T-helper 2 cell treated with Interferon-gamma antibody and Interleukin-4, amounts not matched to agents 5 μg/mL and 100 μg/mL, for 36 hours (primary cell): ENCODE results near the gene SLC44A3.
A peak's percentile ranks its signal among the peaks of the same experiment; 100 is the strongest.

Experiments
- DNase-seq: peaks from one replicate; pipeline ENCODE4 v3.0.0; 2021; ENCODE audit warnings: low spot score
- H3K27ac Mint-ChIP-seq: one replicate; pipeline ENCODE4 v1.8.0; 2021; ENCODE audit warnings: mild to moderate bottlenecking, mixed read lengths
- H3K27me3 Mint-ChIP-seq: one replicate; pipeline ENCODE4 v1.8.0; 2021; ENCODE audit warnings: low read depth, mixed read lengths
- H3K36me3 Mint-ChIP-seq: one replicate; pipeline ENCODE4 v1.8.0; 2021; ENCODE audit warnings: low read depth, mixed read lengths
- H3K4me1 Mint-ChIP-seq: one replicate; pipeline ENCODE4 v1.8.0; 2021; ENCODE audit warnings: low read depth, mixed read lengths
- H3K4me3 Mint-ChIP-seq: one replicate; pipeline ENCODE4 v1.8.0; 2022; ENCODE audit warnings: mild to moderate bottlenecking, moderate library complexity, mixed read lengths
- H3K9me3 Mint-ChIP-seq: one replicate; pipeline ENCODE4 v1.8.0; 2021; ENCODE audit warnings: mixed read lengths

The SLC44A3 gene

GRCh38 chr1:94807742-94808491, 12.2 kb upstream of the SLC44A3 start:
- H3K36me3 Mint-ChIP-seq: no peaks in the 10 kb centered on the region
- no peak overlapping the region for H3K27ac Mint-ChIP-seq
- H3K27me3 Mint-ChIP-seq: peaks cover 14% of the 10 kb centered on the region
- H3K9me3 Mint-ChIP-seq: no peaks in the 10 kb centered on the region
- H3K4me1 Mint-ChIP-seq: peaks cover 14% of the 10 kb centered on the region
- no peak overlapping the region for H3K4me3 Mint-ChIP-seq
- peak; percentile 8 for DNase-seq

GRCh38 chr1:94808669-94809068, 11.5 kb upstream of the SLC44A3 start:
- Mint-ChIP-seq H3K27ac (no peak overlapping the region), H3K27me3 (peaks cover 20% of the 10 kb centered on the region), H3K4me1 (peaks cover 14% of the 10 kb centered on the region), H3K36me3 (no peaks in the 10 kb centered on the region), H3K4me3 (no peak overlapping the region), H3K9me3 (peaks cover 2% of the 10 kb centered on the region)
- DNase-seq: no peak

GRCh38 chr1:94812985-94813384, 7.2 kb upstream of the SLC44A3 start:
- H3K27me3 Mint-ChIP-seq: peaks cover 46% of the 10 kb centered on the region
- no peak overlapping the region for H3K27ac Mint-ChIP-seq
- no peaks in the 10 kb centered on the region for H3K36me3 Mint-ChIP-seq
- peaks cover 8% of the 10 kb centered on the region for H3K9me3 Mint-ChIP-seq
- H3K4me1 Mint-ChIP-seq: peaks cover 5% of the 10 kb centered on the region
- DNase-seq: no peak
- H3K4me3 Mint-ChIP-seq: no peak overlapping the region

- H3K27ac Mint-ChIP-seq: no peak overlapping the region
- H3K4me1 Mint-ChIP-seq: no peaks in the 10 kb centered on the region
- DNase-seq: no peak
- H3K27me3 Mint-ChIP-seq: peaks cover 62% of the 10 kb centered on the region
- H3K36me3 Mint-ChIP-seq: no peaks in the 10 kb centered on the region
- no peak overlapping the region for H3K4me3 Mint-ChIP-seq
- H3K9me3 Mint-ChIP-seq: peaks cover 8% of the 10 kb centered on the region
These were observed 4.1 kb upstream of the SLC44A3 start for GRCh38 chr1:94816030-94816429.

GRCh38 chr1:94817712-94818111, 2.4 kb upstream of the SLC44A3 start:
- H3K27ac Mint-ChIP-seq: no peak overlapping the region
- no peaks in the 10 kb centered on the region for H3K36me3 Mint-ChIP-seq
- peaks cover 65% of the 10 kb centered on the region for H3K27me3 Mint-ChIP-seq
- H3K4me1 Mint-ChIP-seq: no peaks in the 10 kb centered on the region
- DNase-seq: no peak
- no peak overlapping the region for H3K4me3 Mint-ChIP-seq
- peaks cover 8% of the 10 kb centered on the region for H3K9me3 Mint-ChIP-seq

- Mint-ChIP-seq H3K9me3 (no peaks in the 10 kb centered on the region), H3K4me3 (peak overlapping the region; percentile 61), H3K27me3 (peaks cover 66% of the 10 kb centered on the region), H3K4me1 (no peaks in the 10 kb centered on the region), H3K27ac (no peak overlapping the region), H3K36me3 (no peaks in the 10 kb centered on the region)
- no peak for DNase-seq
These were observed 766 bp upstream of the SLC44A3 start for GRCh38 chr1:94819238-94819944.

- H3K4me3 Mint-ChIP-seq: peak overlapping the region; percentile 49
- DNase-seq: no peak
- peaks cover 68% of the 10 kb centered on the region for H3K27me3 Mint-ChIP-seq
- H3K9me3 Mint-ChIP-seq: no peaks in the 10 kb centered on the region
- H3K36me3 Mint-ChIP-seq: no peaks in the 10 kb centered on the region
- no peak overlapping the region for H3K27ac Mint-ChIP-seq
- H3K4me1 Mint-ChIP-seq: no peaks in the 10 kb centered on the region
These were observed 779 bp downstream of the SLC44A3 start for GRCh38 chr1:94820936-94821335.

GRCh38 chr1:94821636-94822305, 1.6 kb downstream of the SLC44A3 start:
- Mint-ChIP-seq H3K4me3 (no peak overlapping the region), H3K27ac (no peak overlapping the region), H3K4me1 (no peaks in the 10 kb centered on the region), H3K9me3 (no peaks in the 10 kb centered on the region), H3K36me3 (no peaks in the 10 kb centered on the region), H3K27me3 (peaks cover 66% of the 10 kb centered on the region)
- DNase-seq: no peak

GRCh38 chr1:94823116-94823515, 3.0 kb downstream of the SLC44A3 start:
- H3K4me1 Mint-ChIP-seq: no peaks in the 10 kb centered on the region
- DNase-seq: no peak
- no peaks in the 10 kb centered on the region for H3K36me3 Mint-ChIP-seq
- H3K27me3 Mint-ChIP-seq: peaks cover 57% of the 10 kb centered on the region
- no peaks in the 10 kb centered on the region for H3K9me3 Mint-ChIP-seq
- H3K4me3 Mint-ChIP-seq: no peak overlapping the region
- no peak overlapping the region for H3K27ac Mint-ChIP-seq

GRCh38 chr1:94825936-94826335, 5.8 kb downstream of the SLC44A3 start:
- DNase-seq: no peak
- no peaks in the 10 kb centered on the region for H3K9me3 Mint-ChIP-seq
- H3K4me1 Mint-ChIP-seq: no peaks in the 10 kb centered on the region
- H3K27me3 Mint-ChIP-seq: peaks cover 50% of the 10 kb centered on the region
- no peaks in the 10 kb centered on the region for H3K36me3 Mint-ChIP-seq
- H3K4me3 Mint-ChIP-seq: no peak overlapping the region
- no peak overlapping the region for H3K27ac Mint-ChIP-seq

- no peaks in the 10 kb centered on the region for H3K9me3 Mint-ChIP-seq
- no peak for DNase-seq
- peaks cover 48% of the 10 kb centered on the region for H3K27me3 Mint-ChIP-seq
- no peaks in the 10 kb centered on the region for H3K36me3 Mint-ChIP-seq
- no peak overlapping the region for H3K4me3 Mint-ChIP-seq
- no peaks in the 10 kb centered on the region for H3K4me1 Mint-ChIP-seq
- no peak overlapping the region for H3K27ac Mint-ChIP-seq
These were observed 7.3 kb downstream of the SLC44A3 start for GRCh38 chr1:94827434-94827833.

GRCh38 chr1:94828251-94828650, 8.1 kb downstream of the SLC44A3 start:
- no peaks in the 10 kb centered on the region for H3K9me3 Mint-ChIP-seq
- H3K4me3 Mint-ChIP-seq: no peak overlapping the region
- DNase-seq: no peak
- H3K4me1 Mint-ChIP-seq: no peaks in the 10 kb centered on the region
- H3K27me3 Mint-ChIP-seq: peaks cover 44% of the 10 kb centered on the region
- H3K27ac Mint-ChIP-seq: no peak overlapping the region
- no peaks in the 10 kb centered on the region for H3K36me3 Mint-ChIP-seq

- Mint-ChIP-seq H3K4me1 (no peaks in the 10 kb centered on the region), H3K4me3 (no peak overlapping the region), H3K27ac (no peak overlapping the region), H3K36me3 (no peaks in the 10 kb centered on the region), H3K9me3 (no peaks in the 10 kb centered on the region), H3K27me3 (peaks cover 37% of the 10 kb centered on the region)
- DNase-seq: no peak
These were observed 11.5 kb downstream of the SLC44A3 start for GRCh38 chr1:94831641-94832040.

- Mint-ChIP-seq H3K9me3 (no peaks in the 10 kb centered on the region), H3K27ac (no peak overlapping the region), H3K4me3 (no peak overlapping the region), H3K4me1 (no peaks in the 10 kb centered on the region), H3K36me3 (no peaks in the 10 kb centered on the region), H3K27me3 (peaks cover 37% of the 10 kb centered on the region)
- DNase-seq: no peak
These were observed 12.3 kb downstream of the SLC44A3 start for GRCh38 chr1:94832446-94832845.
